Heart left ventricle (tissue), 16 donors: ENCODE data around the gene CHMP4B. TPM values are rescaled to one million over a fixed set of nuclear protein-coding genes. Genes with fewer than 3 reads are reported as not detected.

Experiments used
- ATAC-seq, 4 donors: fragments of 200-7000 bp; cut with Tn5 transposase; one replicate each; pipeline ENCODE4 v1.9.1; 2020 to 2022; ENCODE audit warnings: moderate library complexity in 4 of 4, mild to moderate bottlenecking in 3 of 4, moderate number of reproducible peaks in 1 of 4
- DNase-seq, 5 donors: peaks; one replicate each; pipeline ENCODE4 v3.0.0-alpha.2; 2020
- H3K27ac ChIP-seq, 12 donors: fragments of 200-600 bp; sonication (generic) in 4 of 12; one replicate each; pipeline versions ENCODE4 v1.5.0 to v1.8.0; 2016 to 2022; ENCODE audit warnings: mild to moderate bottlenecking in 2 of 12
- H3K27me3 ChIP-seq, 9 donors: fragments of 200-600 bp; sonication (generic) in 2 of 9; one replicate each; pipeline versions ENCODE4 v1.5.1 to v1.8.0; 2016 to 2022; ENCODE audit warnings: mild to moderate bottlenecking in 3 of 9
- H3K36me3 ChIP-seq, 9 donors: fragments of 200-600 bp; sonication (generic) in 2 of 9; one replicate each; pipeline versions ENCODE4 v1.5.0 to v1.8.0; 2018 to 2022; ENCODE audit warnings: mild to moderate bottlenecking in 2 of 9
- H3K4me1 ChIP-seq, 12 donors: fragments of 200-600 bp; sonication (generic) in 4 of 12; one replicate each; pipeline versions ENCODE4 v1.5.0 to v1.8.0; 2016 to 2022; ENCODE audit warnings: mild to moderate bottlenecking in 3 of 12
- H3K4me3 ChIP-seq, 12 donors: fragments of 200-600 bp; sonication (generic) in 4 of 12; one replicate each; pipeline versions ENCODE4 v1.5.0 to v1.8.0; 2017 to 2022; ENCODE audit warnings: mild to moderate bottlenecking in 9 of 12, moderate library complexity in 4 of 12
- H3K9me3 ChIP-seq, 12 donors: fragments of 200-600 bp; sonication (generic) in 4 of 12; one replicate each; pipeline versions ENCODE4 v1.5.0 to v1.8.0; 2016 to 2022; ENCODE audit warnings: mild to moderate bottlenecking in 1 of 12
- POLR2A ChIP-seq, 2 donors: fragments of 450-650 bp; IDR thresholded peaks; one replicate each; pipeline ENCODE4 v1.6.1; 2017; ENCODE audit warnings: antibody characterized with exemption in 2 of 2, mild to moderate bottlenecking in 2 of 2, moderate library complexity in 2 of 2
- WGBS, 4 donors: extraction: QIAGEN DNeasy Blood & Tissue Kit in 2 of 4; methylation state at CpG; one replicate each; pipeline versions ENCODE4 v1.1.5 to v1.1.7; 2013 to 2018; 5-methylcytosine and 5-hydroxymethylcytosine counted together
- intact Hi-C, 10 donors: fragments of 100-400 bp; cut with DNase I; formaldehyde crosslinking; loops; one replicate each; pipeline versions ENCODE4 v1.11.1 to v1.14.2; 2022
- polyA plus RNA-seq, 2 donors: library from polyadenylated mRNA; stranded (reverse); fragments of 200-250 nt; gene quantifications; one replicate each; pipeline ENCODE4 v1.2.3, GENCODE V29; 2013
- total RNA-seq, 9 donors: library from RNA; depleted of rRNA in 2 of 9; stranded (reverse); fragments of >200 nt in 2 of 9; fragmentation: NEBNext Ultra II Directional in 3 of 9; extraction: Animal tissue kit (Norgen Biotek cat#: 25700) in 3 of 9; gene quantifications; one replicate each; pipeline versions ENCODE4 v1.1.0 to v1.2.4, GENCODE V29; 2016 to 2023
- TF ChIP-seq, protein P1 (sequence below), 12 donors: fragments of 200-600 bp; sonication (generic) in 4 of 12; IDR thresholded peaks; one replicate each; pipeline versions ENCODE4 v1.5.0 to v1.8.0; 2018 to 2022; ENCODE audit warnings: antibody characterized with exemption in 12 of 12, mild to moderate bottlenecking in 5 of 12
- donor health status: ischemic (EF 13 %, LVEDD 7.1; RV severe dilation, severe dysfunction).
- donor health status: healthy with polysubstance abuse.
- donor health status: DM: no; HTN: yes; CAD: no.
- donor health status: DM: no; HTN: no; CAD: no.
- donor health status: ischemic (EF 25% LVEDD 6.9; RV normal size, moderate dysfunction).
- donor health status: ischemic (EF 25% LVEDD 5.7; RV mildly dilated, moderate dysfunction).
- donor health status: healthy.
- donor health status: DM: yes; HTN: yes; CAD: no.
- donor health status: ischemic (EF 35%, LVEDD 5.7; RV mildly dilated, moderate dysfunction).
- donor health status: nonischemic (EF 11% LVEDD 7.7; RV severe dilation, severe dysfunction).
- donor health status: DM: yes; HTN: yes; CAD: no.
- donor health status: PGD.
- donor health status: ischemic (EF 29% LVEDD 5.4; RV normal size, mild dysfunction).
- donor health status: nonischemic (EF 23%, LVEDD 6.1; RV moderate dilation, normal function).

The CHMP4B gene
- total and polyA plus RNA-seq, 11 donors, result 46.2 to 233 (median 112) TPM

DNA sequence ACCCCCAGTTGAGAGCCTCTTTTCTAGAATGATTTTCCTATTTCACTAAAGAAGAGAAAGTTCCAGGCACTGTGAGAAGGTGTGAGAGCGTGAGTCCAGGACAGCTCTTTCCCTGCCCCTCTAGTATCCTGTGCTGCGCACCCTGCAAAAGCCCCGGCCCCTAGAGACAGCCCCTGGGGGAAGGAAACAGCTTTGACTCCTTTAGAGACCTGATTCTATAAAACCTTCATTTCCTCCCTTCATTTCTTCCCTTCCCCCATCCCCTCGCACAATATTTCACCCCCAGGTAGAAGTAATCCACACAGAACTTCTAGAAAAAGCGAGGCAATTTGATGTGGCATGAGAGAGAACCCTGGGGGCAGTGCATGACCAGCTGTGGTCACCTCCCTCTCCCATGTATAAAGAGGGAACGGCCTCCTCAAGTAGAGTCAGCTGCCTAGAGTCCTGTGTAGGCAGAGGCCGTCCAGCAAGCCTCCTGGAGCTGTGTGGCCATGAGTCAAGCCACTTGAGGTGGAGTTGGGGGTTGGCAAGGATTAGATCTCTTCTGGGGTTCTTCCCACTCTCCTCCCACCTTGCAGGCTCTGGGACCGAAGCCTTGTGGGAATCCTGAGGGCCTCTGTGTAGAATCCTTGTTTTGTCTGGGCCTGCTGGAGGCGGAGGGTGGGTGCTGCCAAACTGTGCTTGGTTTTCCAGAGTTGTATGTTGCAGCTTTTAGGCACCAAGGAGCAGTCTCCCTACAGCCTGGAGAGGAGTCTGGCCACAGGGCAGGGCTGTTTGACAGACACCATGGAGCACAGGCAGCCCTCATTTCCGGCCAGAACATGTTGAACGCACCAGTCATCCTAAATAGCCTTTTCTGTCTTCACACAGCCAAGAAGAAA, 41.7 kb downstream of the CHMP4B start:
- peaks cover 5 to 96% (median 84%) of the 10 kb centered on the region in 9 donors for H3K36me3 ChIP-seq
- no peaks in the 10 kb centered on the region for H3K27me3 ChIP-seq
- H3K4me1 ChIP-seq, result peaks cover 0 to 7% (median 0%) of the 10 kb centered on the region in 12 donors
- 93 to 98% (median 95%) methylated on average over 9 to 11 of the region's 11 CpGs for WGBS, 4 donors
- H3K27ac ChIP-seq, result no peak overlapping the region
- no peak for ATAC-seq
- H3K9me3 ChIP-seq, result no peaks in the 10 kb centered on the region
- no peak for DNase-seq
- H3K4me3 ChIP-seq, result no peak overlapping the region
- intact Hi-C loops, result loop anchor here in 1 of 10 donors (5.0 kb wide), 1 partner anchor 66 kb away; no protein-coding TSS in a partner anchor
- TF ChIP-seq POLR2A (IDR thresholded peaks at IDR 0.05), result no peak
- TF ChIP-seq, protein P1, sequence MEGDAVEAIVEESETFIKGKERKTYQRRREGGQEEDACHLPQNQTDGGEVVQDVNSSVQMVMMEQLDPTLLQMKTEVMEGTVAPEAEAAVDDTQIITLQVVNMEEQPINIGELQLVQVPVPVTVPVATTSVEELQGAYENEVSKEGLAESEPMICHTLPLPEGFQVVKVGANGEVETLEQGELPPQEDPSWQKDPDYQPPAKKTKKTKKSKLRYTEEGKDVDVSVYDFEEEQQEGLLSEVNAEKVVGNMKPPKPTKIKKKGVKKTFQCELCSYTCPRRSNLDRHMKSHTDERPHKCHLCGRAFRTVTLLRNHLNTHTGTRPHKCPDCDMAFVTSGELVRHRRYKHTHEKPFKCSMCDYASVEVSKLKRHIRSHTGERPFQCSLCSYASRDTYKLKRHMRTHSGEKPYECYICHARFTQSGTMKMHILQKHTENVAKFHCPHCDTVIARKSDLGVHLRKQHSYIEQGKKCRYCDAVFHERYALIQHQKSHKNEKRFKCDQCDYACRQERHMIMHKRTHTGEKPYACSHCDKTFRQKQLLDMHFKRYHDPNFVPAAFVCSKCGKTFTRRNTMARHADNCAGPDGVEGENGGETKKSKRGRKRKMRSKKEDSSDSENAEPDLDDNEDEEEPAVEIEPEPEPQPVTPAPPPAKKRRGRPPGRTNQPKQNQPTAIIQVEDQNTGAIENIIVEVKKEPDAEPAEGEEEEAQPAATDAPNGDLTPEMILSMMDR (IDR thresholded peaks at IDR 0.05), result no peak

DNA sequence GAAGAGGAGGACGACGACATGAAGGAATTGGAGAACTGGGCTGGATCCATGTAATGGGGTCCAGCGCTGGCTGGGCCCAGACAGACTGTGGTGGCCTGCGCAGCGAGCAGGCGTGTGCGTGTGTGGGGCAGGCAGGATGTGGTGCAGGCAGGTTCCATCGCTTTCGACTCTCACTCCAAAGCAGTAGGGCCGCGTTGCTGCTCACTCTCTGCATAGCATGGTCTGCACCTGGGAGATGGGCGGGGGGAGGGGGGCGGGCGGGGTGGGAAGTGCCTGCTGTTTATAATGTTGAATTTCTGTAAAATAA, 42.3 kb downstream of the CHMP4B start:
- peaks cover 5 to 91% (median 82%) of the 10 kb centered on the region in 9 donors for H3K36me3 ChIP-seq
- intact Hi-C loops, result loop anchor here in 1 of 10 donors (5.0 kb wide), 1 partner anchor 66 kb away; no protein-coding TSS in a partner anchor
- DNase-seq, result no peak
- TF ChIP-seq, protein P1 (IDR thresholded peaks at IDR 0.05), result no peak
- no peak for TF ChIP-seq POLR2A (IDR thresholded peaks at IDR 0.05)
- H3K4me3 ChIP-seq, result no peak overlapping the region
- no peak overlapping the region for H3K27ac ChIP-seq
- peaks cover 0 to 7% (median 0%) of the 10 kb centered on the region in 12 donors for H3K4me1 ChIP-seq
- 92 to 97% (median 95%) methylated on average over 13 to 14 of the region's 14 CpGs for WGBS, 4 donors
- no peak for ATAC-seq
- H3K27me3 ChIP-seq, result no peaks in the 10 kb centered on the region
- no peaks in the 10 kb centered on the region for H3K9me3 ChIP-seq

DNA sequence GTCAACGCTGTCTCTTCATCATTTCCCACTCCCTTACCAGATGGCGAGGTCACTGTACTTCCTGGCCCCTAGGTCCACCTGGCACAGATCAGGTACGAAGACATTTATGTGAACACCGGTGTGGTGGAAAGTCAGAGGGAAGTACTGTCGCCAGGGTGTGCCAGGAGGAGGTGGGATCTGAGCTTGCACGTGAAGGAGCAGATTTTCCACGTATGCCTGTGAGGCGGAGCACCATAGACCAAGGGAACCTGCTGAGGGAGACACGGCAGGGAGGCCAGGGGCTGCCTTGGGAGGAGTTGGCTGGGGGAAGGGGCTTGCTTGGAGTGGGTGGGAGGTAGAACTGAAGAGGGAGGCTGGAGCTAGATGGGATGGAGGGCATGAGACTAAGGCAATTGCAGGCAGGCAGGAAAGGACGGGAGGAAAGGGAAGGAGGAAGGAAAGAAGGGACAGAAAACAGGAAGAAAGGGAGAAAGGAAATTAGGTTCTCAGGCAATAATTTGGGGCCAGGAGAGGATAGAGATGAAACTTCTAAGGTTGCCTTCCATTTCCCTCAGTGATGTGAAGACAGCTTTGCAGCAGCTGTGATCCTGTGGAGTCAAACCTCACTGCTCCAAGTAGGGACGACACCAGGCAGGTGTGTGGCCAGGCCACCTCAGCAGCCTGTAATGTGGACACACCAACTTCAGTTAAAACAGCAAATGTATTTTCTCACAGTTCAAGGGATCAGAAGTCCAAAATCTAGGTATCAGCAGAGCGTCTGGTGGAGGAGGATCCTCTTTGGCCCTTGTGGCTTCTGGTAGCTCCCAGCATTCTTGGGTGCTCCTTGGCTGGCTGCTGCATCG, 46.8 kb downstream of the CHMP4B start:
- ATAC-seq (no peak), DNase-seq (no peak)
- peaks cover 0 to 23% (median 13%) of the 10 kb centered on the region in 12 donors for H3K4me1 ChIP-seq
- no peaks in the 10 kb centered on the region for H3K27me3 ChIP-seq
- intact Hi-C loops, result loop anchor here in 1 of 10 donors (5.0 kb wide), 1 partner anchor 66 kb away; no protein-coding TSS in a partner anchor
- H3K9me3 ChIP-seq, result no peaks in the 10 kb centered on the region
- TF ChIP-seq, protein P1 (IDR thresholded peaks at IDR 0.05), result no peak
- no peak for TF ChIP-seq POLR2A (IDR thresholded peaks at IDR 0.05)
- H3K4me3 ChIP-seq, result no peak overlapping the region
- WGBS, 4 donors, result 71 to 88% (median 73%) methylated on average over 13 of the region's 13 CpGs
- H3K36me3 ChIP-seq, result peaks cover 2 to 48% (median 38%) of the 10 kb centered on the region in 9 donors
- no peak overlapping the region for H3K27ac ChIP-seq

DNA sequence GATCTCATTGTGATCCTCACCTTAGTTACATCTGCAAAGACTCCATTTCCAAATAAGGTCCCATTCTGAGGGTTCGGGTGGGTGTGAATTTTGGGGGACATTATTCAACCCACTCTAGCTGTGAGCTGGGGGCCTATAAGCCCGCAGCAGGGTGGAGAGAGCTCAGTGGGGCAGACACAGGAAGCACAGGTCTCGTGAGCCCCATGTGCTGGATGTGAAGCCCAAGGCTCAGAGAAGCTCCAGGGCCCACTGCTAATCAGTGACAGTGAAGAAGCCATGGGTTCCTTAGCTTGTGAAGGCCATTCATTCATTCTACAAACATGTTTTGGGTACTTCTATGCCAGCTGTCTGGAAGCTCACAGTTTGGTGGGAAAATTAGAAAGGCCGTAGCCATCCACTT, 47.5 kb downstream of the CHMP4B start:
- Histone ChIP-seq H3K27me3 (no peaks in the 10 kb centered on the region), H3K4me3 (no peak overlapping the region), H3K36me3 (peaks cover 2 to 42% (median 32%) of the 10 kb centered on the region in 9 donors), H3K9me3 (no peaks in the 10 kb centered on the region), H3K27ac (no peak overlapping the region), H3K4me1 (peaks cover 0 to 25% (median 14%) of the 10 kb centered on the region in 12 donors)
- intact Hi-C loops, result loop anchor here in 1 of 10 donors (5.0 kb wide), 1 partner anchor 66 kb away; no protein-coding TSS in a partner anchor
- ATAC-seq (no peak), DNase-seq (no peak)
- no peak for TF ChIP-seq POLR2A (IDR thresholded peaks at IDR 0.05)
- TF ChIP-seq, protein P1 (IDR thresholded peaks at IDR 0.05), result no peak
- 83 to 86% (median 84%) methylated on average over 4 of the region's 4 CpGs for WGBS, 4 donors
